Brain microvascular endothelial cell (primary cell): ENCODE measurements around the gene SS18.

ENCODE experiments used
- DNase-seq: peaks from one replicate; pipeline ENCODE4 v3.0.0-alpha.2; 2020
- H3K27ac ChIP-seq: fragments of 250-450 bp; sonication (Bioruptor Pico); 2 replicates; pipeline ENCODE4 v1.5.1; 2020; ENCODE audit warnings: mild to moderate bottlenecking, moderate library complexity
- H3K27me3 ChIP-seq: fragments of 250-450 bp; sonication (Bioruptor Pico); replicated peaks from 2 replicates; pipeline ENCODE4 v1.5.1; 2020; ENCODE audit warnings: mild to moderate bottlenecking
- H3K36me3 ChIP-seq: fragments of 250-450 bp; sonication (Bioruptor Pico); replicated peaks from 2 replicates; pipeline ENCODE4 v1.5.1; 2020; ENCODE audit warnings: mild to moderate bottlenecking
- H3K4me3 ChIP-seq: 2 replicates; pipeline ENCODE4 v1.5.1; 2011; ENCODE audit warnings: low read depth, mild to moderate bottlenecking, control low read depth, low read length, moderate library complexity
- CTCF ChIP-seq: IDR thresholded peaks from 2 replicates; pipeline ENCODE4 v1.5.1; 2011; ENCODE audit warnings: low read depth, mild to moderate bottlenecking, moderate library complexity, low read length, control low read depth, inconsistent platforms; ENCODE audit errors: missing control alignments
- in situ Hi-C: cut with HindIII; loops from 2 replicates; pipeline ENCODE4 v1.10.0; 2017; ENCODE audit warnings: low sequenced_read_pairs, low pct_ligation_motif_present

SS18 gene

GRCh38 chr18:26121476-26121875 is 31.1 kb upstream of the SS18 start:
- no peak overlapping the region for H3K27ac ChIP-seq
- H3K36me3 ChIP-seq = no peaks in the 10 kb centered on the region
- no peak for TF ChIP-seq CTCF
- no peaks in the 10 kb centered on the region for H3K27me3 ChIP-seq
- no peak for DNase-seq
- in situ Hi-C loops = no loop called here
- no peak overlapping the region for H3K4me3 ChIP-seq

- Histone ChIP-seq H3K27me3 (no peaks in the 10 kb centered on the region), H3K36me3 (no peaks in the 10 kb centered on the region), H3K4me3 (no peak overlapping the region), H3K27ac (no peak overlapping the region)
- no peak for TF ChIP-seq CTCF
- in situ Hi-C loops = no loop called here
- no peak for DNase-seq
Observed at GRCh38 chr18:26119246-26119645, 28.8 kb upstream of the SS18 start.

GRCh38 chr18:26104035-26104434 is 13.6 kb upstream of the SS18 start:
- no peak for DNase-seq
- H3K27ac ChIP-seq = no peak overlapping the region
- in situ Hi-C loops = no loop called here
- TF ChIP-seq CTCF = no peak
- no peaks in the 10 kb centered on the region for H3K36me3 ChIP-seq
- H3K27me3 ChIP-seq = no peaks in the 10 kb centered on the region
- no peak overlapping the region for H3K4me3 ChIP-seq

- peak; percentile 29 for TF ChIP-seq CTCF
- Histone ChIP-seq H3K27ac (no peak overlapping the region), H3K36me3 (no peaks in the 10 kb centered on the region), H3K4me3 (no peak overlapping the region), H3K27me3 (no peaks in the 10 kb centered on the region)
- no peak for DNase-seq
- in situ Hi-C loops = no loop called here
Observed at GRCh38 chr18:26103579-26103978, 13.2 kb upstream of the SS18 start.

GRCh38 chr18:26097563-26097962 is 7.2 kb upstream of the SS18 start:
- H3K27me3 ChIP-seq = no peaks in the 10 kb centered on the region
- in situ Hi-C loops = no loop called here
- H3K27ac ChIP-seq = no peak overlapping the region
- DNase-seq = no peak
- TF ChIP-seq CTCF = no peak
- no peaks in the 10 kb centered on the region for H3K36me3 ChIP-seq
- no peak overlapping the region for H3K4me3 ChIP-seq

- H3K36me3 ChIP-seq = no peaks in the 10 kb centered on the region
- no peak overlapping the region for H3K27ac ChIP-seq
- TF ChIP-seq CTCF = no peak
- no peaks in the 10 kb centered on the region for H3K27me3 ChIP-seq
- no peak for DNase-seq
- no peak overlapping the region for H3K4me3 ChIP-seq
- in situ Hi-C loops = no loop called here
Observed at GRCh38 chr18:26096852-26097251, 6.4 kb upstream of the SS18 start.
